ENCODE measurements around the gene SOAT1.

GRCh38 chr1:179263121-179263520 lies 30.5 kb upstream of the SOAT1 start:
- TF ChIP-seq, protein P1, sequence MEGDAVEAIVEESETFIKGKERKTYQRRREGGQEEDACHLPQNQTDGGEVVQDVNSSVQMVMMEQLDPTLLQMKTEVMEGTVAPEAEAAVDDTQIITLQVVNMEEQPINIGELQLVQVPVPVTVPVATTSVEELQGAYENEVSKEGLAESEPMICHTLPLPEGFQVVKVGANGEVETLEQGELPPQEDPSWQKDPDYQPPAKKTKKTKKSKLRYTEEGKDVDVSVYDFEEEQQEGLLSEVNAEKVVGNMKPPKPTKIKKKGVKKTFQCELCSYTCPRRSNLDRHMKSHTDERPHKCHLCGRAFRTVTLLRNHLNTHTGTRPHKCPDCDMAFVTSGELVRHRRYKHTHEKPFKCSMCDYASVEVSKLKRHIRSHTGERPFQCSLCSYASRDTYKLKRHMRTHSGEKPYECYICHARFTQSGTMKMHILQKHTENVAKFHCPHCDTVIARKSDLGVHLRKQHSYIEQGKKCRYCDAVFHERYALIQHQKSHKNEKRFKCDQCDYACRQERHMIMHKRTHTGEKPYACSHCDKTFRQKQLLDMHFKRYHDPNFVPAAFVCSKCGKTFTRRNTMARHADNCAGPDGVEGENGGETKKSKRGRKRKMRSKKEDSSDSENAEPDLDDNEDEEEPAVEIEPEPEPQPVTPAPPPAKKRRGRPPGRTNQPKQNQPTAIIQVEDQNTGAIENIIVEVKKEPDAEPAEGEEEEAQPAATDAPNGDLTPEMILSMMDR (IDR thresholded peaks at IDR 0.05) = no peak
- TF ChIP-seq POLR2AphosphoS5 (IDR thresholded peaks at IDR 0.05) (no peak), POLR2A (IDR thresholded peaks at IDR 0.05) (no peak)
